ENCODE results near the gene CDH23.

Gene CDH23

DNA sequence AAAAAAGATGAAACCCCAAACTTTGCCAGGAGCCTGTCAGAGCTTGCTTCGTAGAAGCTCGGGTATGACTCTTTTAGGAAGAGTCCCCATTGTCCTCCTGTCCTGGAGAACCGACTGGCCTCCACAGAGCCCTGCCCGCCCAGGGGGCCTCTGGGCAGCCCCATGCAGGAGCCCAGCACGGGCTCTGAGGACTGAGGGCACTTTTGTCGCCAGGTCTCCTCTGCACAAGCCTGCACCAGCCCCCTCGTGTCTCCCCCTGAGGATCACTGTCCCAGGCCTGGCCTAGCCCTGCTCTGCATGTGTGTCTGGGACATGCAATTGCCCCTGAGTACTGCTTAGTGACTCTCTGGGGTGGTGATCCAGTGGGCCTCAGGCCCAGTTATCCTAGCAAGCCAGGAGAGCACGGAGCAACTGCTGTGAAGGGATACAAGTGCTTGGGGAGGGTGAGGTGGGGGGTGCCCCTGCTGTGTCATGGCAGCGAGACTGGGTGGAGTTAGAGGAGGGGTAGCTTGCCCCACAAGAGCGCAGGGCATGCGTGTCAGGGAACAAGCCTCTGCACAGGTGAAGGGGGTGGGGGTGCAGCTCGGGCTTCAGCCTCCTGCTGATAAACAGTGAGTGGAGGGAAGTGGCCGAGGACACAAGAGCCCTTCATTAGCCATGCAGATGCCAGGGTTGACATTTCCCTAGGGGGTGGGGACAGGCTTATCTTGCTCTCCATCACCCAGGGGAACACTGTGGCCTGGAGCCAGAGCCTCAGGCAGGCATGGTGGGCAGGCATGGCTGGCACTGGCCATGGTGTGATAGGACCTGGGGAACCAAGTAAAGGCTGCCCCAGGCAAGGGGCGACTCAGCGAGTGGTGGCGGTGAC is 179.4 kb downstream of the CDH23 start:
- no peaks in the 10 kb centered on the region for H3K4me1 ChIP-seq (ENCODE audit: control insufficient read depth, low read length)

DNA sequence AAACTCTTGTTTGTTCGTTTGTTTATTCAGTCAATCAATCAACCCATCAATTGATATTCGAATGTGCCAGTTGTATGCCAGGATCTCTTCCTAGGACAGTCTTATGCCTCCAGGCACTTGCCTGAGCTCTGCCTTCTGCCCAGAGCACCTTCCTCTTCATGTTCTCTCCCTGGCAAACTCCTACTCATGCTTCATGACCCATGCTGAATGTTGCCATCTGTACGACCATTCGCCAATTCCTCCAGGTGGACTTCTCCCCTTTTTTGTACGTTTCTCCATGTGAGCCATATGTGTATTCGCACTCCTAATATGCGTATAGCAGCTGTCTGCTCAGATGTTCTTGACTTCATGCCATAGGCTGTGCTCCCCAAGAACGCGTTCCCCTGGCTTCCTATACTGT is 180.1 kb downstream of the CDH23 start:
- TF ChIP-seq EZH2phosphoT487 (IDR thresholded peaks at IDR 0.05; ENCODE audit: borderline replicate concordance, low read length) = no peak
- TF ChIP-seq CTCF (IDR thresholded peaks at IDR 0.05; ENCODE audit: low read depth, low read length, poor library complexity, severe bottlenecking) = no peak
- no peak overlapping the region for H3K4me2 ChIP-seq (ENCODE audit: low read length)
- no peaks in the 10 kb centered on the region for H4K20me1 ChIP-seq (ENCODE audit: control insufficient read depth, insufficient read depth, low read depth, low read length)
- H3K79me2 ChIP-seq (ENCODE audit: control insufficient read depth, low read length) = no peaks in the 10 kb centered on the region
- no peaks in the 10 kb centered on the region for H3K9me3 ChIP-seq (ENCODE audit: control insufficient read depth, insufficient read depth, low read length)
- no peak overlapping the region for H3K27ac ChIP-seq (ENCODE audit: low read depth, low read length)
- no peaks in the 10 kb centered on the region for H3K27me3 ChIP-seq (ENCODE audit: control insufficient read depth, low read length)
- no peaks in the 10 kb centered on the region for H3K36me3 ChIP-seq (ENCODE audit: control insufficient read depth, low read length)
- H3K9me2 ChIP-seq (replicated peaks; ENCODE audit: control insufficient read depth, low read length) = no peaks in the 10 kb centered on the region
- no peaks in the 10 kb centered on the region for H3F3A ChIP-seq (ENCODE audit: control insufficient read depth, insufficient read depth)
- H3K4me3 ChIP-seq (ENCODE audit: low read length) = no peak overlapping the region
- no peaks in the 10 kb centered on the region for H3K4me1 ChIP-seq (ENCODE audit: control insufficient read depth, low read length)

More for the DNA sequence above, 179.4 kb downstream of the CDH23 start:
- Histone ChIP-seq H4K20me1 (ENCODE audit: control insufficient read depth, insufficient read depth, low read depth, low read length) (no peaks in the 10 kb centered on the region), H3K9me2 (replicated peaks; ENCODE audit: control insufficient read depth, low read length) (no peaks in the 10 kb centered on the region), H3F3A (ENCODE audit: control insufficient read depth, insufficient read depth) (no peaks in the 10 kb centered on the region), H3K4me3 (ENCODE audit: low read length) (no peak overlapping the region), H3K4me2 (ENCODE audit: low read length) (no peak overlapping the region), H3K27me3 (ENCODE audit: control insufficient read depth, low read length) (no peaks in the 10 kb centered on the region), H3K9me3 (ENCODE audit: control insufficient read depth, insufficient read depth, low read length) (no peaks in the 10 kb centered on the region), H3K27ac (ENCODE audit: low read depth, low read length) (no peak overlapping the region), H3K79me2 (ENCODE audit: control insufficient read depth, low read length) (no peaks in the 10 kb centered on the region), H3K36me3 (ENCODE audit: control insufficient read depth, low read length) (no peaks in the 10 kb centered on the region)
- no peak for TF ChIP-seq EZH2phosphoT487 (IDR thresholded peaks at IDR 0.05; ENCODE audit: borderline replicate concordance, low read length)
- TF ChIP-seq CTCF (IDR thresholded peaks at IDR 0.05; ENCODE audit: low read depth, low read length, poor library complexity, severe bottlenecking) = no peak

GRCh38 chr10:71577345-71577744 is 180.6 kb downstream of the CDH23 start:
- no peaks in the 10 kb centered on the region for H3K4me1 ChIP-seq (ENCODE audit: control insufficient read depth, low read length)
- no peak overlapping the region for H3K4me3 ChIP-seq (ENCODE audit: low read length)

More at GRCh38 chr10:71577345-71577744, 180.6 kb downstream of the CDH23 start:
- no peaks in the 10 kb centered on the region for H3F3A ChIP-seq (ENCODE audit: control insufficient read depth, insufficient read depth)
- H3K27me3 ChIP-seq (ENCODE audit: control insufficient read depth, low read length) = no peaks in the 10 kb centered on the region
- H3K4me2 ChIP-seq (ENCODE audit: low read length) = no peak overlapping the region
- no peaks in the 10 kb centered on the region for H4K20me1 ChIP-seq (ENCODE audit: control insufficient read depth, insufficient read depth, low read depth, low read length)
- no peak overlapping the region for H3K27ac ChIP-seq (ENCODE audit: low read depth, low read length)
- TF ChIP-seq EZH2phosphoT487 (IDR thresholded peaks at IDR 0.05; ENCODE audit: borderline replicate concordance, low read length) (no peak), CTCF (IDR thresholded peaks at IDR 0.05; ENCODE audit: low read depth, low read length, poor library complexity, severe bottlenecking) (no peak)
- no peaks in the 10 kb centered on the region for H3K79me2 ChIP-seq (ENCODE audit: control insufficient read depth, low read length)
- no peaks in the 10 kb centered on the region for H3K9me2 ChIP-seq (replicated peaks; ENCODE audit: control insufficient read depth, low read length)
- no peaks in the 10 kb centered on the region for H3K9me3 ChIP-seq (ENCODE audit: control insufficient read depth, insufficient read depth, low read length)
- no peaks in the 10 kb centered on the region for H3K36me3 ChIP-seq (ENCODE audit: control insufficient read depth, low read length)
